HG03575 (cell line): ENCODE results near the gene INSIG1.

Experiments used
- ATAC-seq: cut with Tn5 transposase; IDR thresholded peaks from one replicate; pipeline ENCODE4 v1.9.1; 2021; ENCODE audit not compliant: unreplicated experiment, insufficient number of reproducible peaks, low FRiP score; ENCODE audit errors: extremely low read depth

Gene INSIG1

DNA sequence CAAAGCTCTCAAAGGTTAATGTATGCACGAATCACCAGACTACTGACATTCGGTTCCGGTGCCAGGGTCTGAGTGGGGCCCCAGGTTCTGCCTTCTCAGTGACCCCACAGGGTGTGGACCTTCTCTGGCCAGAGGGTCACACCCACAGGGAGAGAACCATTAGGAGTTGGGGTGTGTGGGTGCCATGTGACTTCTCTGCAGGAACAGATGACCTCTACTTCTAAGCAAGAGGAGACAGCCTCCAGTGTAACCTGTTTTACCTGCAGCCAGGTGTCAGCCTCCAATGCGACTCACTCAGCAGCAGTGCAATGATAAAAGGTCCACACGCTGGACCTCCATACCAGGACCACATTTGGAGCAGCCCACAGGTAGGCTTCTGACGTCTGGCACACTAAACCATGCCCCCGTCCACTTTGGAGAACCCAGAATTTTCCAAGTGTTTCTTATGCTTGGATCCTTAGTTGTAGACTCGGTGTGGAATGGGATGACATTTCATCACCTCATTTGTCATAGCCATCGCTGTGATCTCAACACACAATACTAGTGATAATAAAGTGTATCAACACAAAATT is 16.2 kb upstream of the INSIG1 start:
- no peak for ATAC-seq

DNA sequence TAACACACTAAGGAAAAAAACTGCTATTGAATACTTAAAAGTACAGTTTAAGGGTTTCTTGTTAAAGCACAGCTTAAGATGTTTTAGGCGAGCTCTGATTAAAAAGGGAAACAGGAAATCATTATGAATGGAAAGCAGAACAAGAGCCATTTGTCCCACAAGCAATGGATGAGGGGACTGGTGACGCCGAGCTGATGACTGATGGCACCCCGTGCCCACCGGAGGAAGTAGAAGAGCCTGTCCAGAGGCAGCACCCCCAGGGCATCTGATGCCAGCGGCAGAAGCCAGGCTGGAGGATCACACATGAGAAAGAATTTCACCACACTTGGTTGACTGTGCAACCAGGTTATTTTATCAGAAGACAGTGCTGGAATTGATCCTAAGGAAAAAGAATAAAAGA is 15.0 kb upstream of the INSIG1 start:
- ATAC-seq = no peak

DNA sequence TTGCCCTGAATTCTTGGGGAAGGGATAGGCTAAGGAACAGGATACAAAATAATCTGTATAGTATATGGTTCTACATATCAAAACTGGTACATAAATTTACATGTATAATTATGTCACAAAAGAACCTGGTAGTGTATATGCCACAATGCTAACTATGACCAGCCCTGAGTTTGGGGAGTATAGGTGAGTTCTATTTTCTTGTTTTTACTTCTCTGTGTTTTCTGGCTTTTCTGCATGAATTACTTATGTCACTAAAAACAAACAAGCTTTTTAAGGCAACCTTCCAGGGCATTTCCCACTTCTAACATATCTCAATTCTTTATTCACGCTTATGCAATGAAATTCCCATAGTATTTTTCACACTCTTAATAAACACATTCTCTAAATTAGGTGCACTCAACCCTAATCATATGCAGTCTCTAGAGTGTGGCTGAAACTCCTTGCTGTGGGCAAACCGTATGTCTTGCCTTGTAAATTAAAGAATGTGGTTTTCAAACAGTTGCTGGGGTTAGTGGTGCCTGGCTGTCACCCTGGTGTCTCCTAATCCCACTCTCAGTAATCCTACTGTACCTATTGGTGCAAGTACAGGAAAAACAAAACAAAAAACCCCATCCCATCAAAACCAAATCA is 14.0 kb upstream of the INSIG1 start:
- peak; percentile 78 for ATAC-seq

DNA sequence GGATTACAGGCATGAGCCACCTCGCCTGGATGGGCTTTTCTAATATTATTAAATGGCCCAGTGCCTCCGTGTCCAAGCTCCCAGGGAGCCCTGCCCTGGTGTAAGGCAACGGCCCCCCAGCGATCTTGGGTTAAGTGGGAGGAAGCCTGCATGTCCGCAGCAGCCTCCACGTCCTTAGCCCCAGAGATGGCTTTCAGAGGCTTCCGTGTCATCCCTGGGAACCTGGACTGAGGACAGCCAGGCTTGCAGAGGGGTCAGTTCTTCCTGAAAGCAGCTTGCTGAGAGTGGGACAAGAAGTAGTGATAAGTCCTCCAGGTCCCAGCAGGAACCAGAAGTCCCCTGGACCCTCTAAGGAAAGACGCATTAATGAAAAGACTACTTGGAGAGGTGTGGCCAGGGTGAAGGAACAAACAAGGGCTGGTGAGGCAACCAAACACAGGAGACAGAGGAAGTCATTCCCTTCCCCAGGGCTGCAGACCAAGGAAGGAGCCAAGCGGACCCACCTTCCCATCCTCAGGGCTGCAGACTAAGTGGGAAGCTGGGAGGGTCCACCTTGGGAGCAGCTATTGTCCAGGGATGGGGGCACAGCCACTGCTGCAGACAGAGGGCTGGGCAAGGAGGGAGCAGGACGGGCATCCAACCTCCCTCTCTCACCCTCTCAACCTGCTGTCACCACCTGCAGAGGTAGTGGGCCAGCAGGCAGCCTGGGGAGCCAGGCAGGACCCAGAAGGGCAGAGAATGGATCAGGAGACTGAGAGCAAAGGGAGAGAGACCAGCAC is 13.0 kb upstream of the INSIG1 start:
- ATAC-seq = no peak

DNA sequence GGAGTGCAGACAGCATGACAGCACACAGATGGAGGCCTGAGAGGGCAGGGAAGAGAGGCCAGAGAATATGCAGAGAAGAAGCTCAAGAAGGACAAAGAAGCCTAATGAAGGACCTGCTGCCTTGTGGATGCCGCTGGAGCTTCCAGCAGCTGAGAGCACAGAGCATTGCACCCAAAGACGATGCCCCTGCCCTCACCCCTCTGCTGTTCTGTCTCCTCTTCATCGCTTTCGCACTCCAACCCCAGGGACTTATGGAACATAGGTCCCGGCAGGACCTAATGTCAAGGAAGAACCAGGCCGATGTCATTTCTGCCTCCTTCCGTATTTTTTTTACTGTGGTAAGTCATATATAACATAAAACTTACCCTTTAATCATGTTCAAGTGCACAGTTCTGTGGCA is 12.3 kb upstream of the INSIG1 start:
- ATAC-seq = no peak

DNA sequence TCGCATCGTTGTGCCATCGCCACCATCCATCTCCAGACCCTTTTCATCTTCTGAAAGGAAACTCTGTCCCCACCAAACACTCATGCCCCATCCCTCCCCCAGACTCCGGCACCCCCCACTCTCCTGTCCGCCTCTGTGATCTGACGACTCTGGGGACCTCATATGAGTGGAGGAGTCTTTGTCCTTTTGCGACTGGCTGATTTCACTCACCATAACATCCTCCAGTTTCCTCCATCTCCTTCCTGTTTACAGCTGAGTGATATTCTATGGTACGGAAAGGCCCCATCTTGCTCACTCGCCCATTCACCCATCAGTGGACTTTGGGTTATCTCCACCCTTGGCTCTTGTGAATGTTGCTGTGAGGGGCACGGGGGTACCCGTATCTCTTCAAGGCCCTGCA is 11.8 kb upstream of the INSIG1 start:
- no peak for ATAC-seq

DNA sequence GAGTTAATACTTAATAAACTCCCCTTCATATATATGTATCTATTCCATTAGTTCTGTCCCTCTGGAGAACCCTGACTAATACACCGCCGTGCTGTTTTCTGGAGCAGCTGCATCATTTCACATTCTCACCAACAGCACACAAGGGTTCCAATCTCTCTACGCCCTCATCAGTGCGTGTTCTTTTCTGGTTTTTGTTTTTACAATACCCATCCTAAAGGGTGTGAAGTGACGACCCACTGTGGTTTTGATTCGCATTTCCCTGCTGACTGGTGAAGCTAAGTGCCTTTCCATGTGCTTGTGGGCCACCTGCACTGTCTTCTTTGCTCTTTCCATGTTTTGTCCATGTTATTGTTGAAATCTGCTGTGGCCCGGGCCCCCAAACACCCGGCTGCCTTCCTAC is 11.0 kb upstream of the INSIG1 start:
- ATAC-seq = no peak

DNA sequence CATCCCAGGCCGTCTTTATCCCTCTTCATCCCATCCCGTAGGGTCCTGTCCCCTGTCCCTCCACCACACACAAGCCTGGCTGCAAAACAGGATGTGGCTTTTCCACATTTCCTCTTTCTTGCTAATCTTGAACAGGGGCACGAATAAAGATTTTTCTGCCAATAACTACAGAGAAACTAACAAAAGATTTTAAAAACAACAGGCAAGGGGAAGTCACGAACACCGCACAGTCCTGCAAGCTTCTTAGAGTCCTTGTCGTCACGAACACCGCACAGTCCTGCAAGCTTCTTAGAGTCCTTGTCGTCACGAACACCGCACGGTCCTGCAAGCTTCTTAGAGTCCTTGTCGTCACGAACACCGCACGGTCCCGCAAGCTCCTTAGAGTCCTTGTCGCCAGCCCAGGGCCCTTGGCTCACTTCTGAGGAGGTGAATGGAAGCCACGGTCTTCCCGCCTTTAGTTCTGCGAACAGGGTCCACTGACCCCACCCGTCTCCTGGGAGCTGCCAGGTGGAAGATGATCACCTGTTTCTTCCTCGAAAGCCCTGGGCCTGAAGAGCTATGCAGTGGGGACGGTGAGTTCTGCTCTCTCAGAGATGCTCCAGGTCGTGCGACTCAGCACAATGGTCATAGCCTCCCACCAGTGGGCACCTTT is 10.3 kb upstream of the INSIG1 start:
- no peak for ATAC-seq

DNA sequence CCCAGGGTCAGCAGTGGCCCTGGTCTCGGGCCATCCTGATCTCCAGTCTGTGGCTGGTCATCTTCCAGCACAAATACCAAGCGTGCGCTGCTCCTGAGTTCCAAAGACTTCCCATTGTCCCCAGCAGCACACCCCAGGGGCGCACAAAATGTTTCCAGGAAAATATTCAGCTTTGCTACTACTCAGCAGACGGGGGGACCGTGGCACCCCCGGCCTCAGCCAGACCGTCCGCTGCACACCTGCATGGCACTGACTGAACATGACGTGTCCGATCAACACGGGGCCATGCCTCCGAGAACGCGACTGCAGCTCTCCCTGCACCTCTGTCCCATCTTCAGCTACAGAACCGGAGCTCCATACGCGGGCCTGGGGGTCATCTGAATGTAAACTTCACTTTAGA is 9.6 kb upstream of the INSIG1 start:
- no peak for ATAC-seq

DNA sequence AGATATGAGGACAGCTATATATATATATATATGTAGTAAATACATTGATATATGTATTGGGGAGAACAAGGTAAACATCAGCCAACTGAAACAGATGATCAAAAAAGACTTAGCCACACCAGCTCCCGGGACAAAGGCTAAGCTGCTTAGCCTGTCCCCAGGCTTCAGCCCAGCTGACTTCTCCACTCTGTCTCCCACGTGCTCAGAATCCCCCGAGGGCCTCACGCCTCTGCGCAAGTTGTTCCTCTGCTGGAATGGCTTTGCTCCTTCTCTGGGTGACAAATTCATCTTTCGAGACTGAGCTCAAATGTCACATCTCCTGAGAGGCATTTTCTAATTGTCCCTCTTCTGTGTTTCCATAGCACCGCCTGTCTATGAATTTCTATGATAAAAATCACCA is 8.6 kb upstream of the INSIG1 start:
- no peak for ATAC-seq

DNA sequence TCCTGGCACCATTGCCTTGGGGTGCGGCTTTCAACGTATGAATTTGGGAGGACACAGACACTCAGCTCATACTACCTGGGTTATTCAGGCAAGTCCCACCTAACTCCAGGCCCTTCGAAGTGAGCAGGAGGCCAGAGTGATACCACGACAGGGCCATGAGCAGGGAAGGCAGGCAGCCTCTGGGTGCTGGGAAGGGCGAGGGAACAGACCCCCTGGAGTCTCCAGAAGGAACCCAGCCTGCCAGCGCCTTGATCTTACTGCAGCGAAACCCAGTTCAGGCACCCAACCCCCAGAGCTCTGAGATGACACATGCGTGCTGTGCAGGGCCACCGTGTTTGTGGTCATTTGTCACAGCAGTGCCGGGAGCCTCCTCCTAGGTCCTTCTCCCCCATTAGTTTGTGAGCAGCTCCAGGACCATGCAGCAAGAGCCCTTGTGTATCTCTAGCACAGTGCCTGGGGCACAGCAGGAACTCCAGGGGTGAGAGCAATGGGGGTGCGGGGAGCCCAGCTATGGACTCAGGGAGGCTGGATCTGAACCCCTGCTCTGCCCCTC is 7.7 kb upstream of the INSIG1 start:
- no peak for ATAC-seq

DNA sequence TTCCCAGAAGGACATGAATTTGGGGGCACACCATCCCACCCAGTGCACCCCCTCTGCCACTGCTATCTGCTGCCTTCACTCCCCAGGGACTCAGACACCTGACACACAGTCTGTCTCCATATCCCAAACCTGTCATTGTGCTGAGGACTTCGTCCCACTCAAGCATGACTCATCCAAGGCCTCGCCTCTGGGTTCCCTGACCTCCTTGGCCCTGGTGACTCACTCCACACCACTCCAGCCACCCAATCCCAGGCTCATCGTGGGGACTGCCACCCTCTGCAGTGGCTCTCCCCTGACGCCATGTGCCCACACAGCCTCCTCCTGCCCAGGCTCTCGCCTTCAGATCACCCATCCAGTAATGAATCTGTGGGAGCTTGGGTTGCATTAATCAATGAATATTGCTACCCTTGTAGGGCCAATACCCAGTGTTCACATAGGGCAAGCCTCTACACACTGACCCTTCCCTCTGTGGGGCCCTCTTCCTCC is 6.6 kb upstream of the INSIG1 start:
- ATAC-seq = no peak

DNA sequence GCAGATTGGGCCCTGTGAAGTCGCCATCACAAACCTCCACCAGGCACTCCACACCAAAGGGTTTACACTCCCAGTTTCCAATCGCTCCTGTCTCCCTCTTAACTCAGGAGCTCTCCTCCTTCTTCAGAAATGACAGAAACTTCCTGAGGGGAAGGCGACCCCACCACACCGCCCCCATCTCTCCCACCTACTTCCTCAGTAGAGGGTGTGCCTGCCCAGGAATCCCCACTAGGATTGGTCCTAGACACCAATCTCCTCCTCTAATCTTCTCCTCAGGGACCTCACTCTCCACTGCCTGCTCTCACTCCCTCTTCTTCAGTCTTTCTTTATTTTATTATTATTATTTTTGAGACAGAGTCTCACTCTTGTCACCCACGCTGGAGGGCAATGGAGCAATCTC is 5.9 kb upstream of the INSIG1 start:
- no peak for ATAC-seq

DNA sequence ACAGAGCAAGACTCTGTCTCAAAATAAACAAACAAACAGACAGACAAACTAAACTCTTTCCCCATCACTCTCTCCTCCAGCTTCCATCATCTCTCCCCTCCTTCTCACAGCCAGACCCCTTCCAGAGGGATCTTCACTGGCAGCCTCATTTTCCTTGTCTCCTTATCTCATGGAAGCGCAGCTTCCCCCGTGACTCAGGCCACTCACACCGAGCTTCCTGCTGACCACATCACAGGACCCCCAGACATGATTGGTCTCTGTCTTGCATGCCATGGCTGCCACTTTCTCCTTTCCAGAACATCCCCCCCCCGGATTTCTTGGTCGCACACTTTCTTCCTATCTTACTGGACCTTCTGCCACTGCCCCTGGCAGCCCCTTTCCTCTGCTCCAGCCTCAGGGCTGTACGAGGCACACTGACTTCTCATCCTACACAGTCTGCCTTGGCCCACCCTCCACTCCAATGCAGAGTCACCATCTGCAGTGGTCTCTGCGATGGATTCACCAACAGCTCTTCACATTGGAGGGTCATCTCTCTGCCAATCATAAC is 4.9 kb upstream of the INSIG1 start:
- ATAC-seq = no peak

DNA sequence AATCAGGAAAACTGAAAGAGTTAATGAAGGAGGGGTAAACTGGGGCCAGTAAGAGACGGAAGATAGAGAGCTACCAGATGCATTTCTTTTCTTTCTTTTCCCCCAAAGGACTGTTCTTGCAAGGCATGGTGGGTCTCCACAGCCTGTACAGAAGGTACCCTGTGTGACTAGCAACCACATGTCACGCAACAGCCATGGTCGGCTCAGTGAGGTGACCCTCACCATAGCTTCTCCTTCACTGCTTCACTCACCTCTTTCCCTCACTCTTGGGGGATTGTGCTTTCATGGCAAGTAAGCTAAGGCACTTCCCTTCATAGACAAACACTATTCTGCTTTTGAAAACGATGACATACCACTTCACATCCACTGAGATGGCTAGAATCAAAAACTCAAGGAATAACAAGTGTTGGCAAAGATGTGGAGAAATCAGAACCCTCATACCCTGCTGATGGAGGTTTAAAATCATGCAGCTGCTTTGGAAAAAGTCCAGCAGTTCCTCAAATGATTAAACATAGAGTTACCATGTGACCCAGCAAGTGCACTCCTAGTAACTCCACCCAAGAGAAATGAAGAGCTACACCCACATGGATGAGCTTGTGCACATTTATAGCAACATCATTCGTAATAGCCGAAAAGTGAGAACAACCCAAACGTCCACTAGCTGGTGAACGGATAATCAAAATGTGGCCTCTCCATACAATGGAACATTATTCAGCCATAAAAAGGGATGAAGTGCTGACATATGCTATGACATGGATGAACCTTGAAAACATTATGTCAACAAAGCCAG is 3.8 kb upstream of the INSIG1 start:
- ATAC-seq = no peak

DNA sequence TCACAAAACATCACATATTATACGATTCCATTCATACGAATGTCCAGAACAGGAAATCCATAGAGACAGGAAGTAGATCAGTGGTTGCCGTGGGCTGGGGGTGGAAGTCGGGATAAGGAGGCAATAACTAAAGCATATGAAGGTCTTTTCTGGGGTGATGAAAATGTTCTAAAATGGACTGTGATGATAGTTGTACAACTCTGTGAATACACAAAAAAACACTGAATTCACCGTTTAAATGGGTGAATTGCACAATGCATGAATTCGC is 3.2 kb upstream of the INSIG1 start:
- ATAC-seq = no peak

DNA sequence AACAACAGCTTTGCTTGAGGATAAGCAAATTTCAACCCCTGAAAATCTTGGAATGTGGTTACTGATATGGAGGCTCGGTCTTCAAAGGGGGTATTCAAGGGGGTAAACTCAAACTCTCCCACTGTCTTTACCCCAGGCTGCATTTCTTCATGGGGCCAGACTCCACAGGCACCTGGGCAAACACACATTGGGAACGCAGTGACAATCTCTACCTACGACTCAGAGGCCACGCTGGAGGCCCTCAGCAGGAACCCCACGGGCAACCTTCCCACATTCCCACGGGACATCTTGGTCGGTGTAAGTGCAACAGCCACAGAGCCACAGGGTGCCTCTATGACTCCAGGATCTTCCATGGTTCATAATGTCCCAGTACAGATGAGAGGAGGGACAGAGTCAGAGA is 2.2 kb upstream of the INSIG1 start:
- ATAC-seq = no peak

DNA sequence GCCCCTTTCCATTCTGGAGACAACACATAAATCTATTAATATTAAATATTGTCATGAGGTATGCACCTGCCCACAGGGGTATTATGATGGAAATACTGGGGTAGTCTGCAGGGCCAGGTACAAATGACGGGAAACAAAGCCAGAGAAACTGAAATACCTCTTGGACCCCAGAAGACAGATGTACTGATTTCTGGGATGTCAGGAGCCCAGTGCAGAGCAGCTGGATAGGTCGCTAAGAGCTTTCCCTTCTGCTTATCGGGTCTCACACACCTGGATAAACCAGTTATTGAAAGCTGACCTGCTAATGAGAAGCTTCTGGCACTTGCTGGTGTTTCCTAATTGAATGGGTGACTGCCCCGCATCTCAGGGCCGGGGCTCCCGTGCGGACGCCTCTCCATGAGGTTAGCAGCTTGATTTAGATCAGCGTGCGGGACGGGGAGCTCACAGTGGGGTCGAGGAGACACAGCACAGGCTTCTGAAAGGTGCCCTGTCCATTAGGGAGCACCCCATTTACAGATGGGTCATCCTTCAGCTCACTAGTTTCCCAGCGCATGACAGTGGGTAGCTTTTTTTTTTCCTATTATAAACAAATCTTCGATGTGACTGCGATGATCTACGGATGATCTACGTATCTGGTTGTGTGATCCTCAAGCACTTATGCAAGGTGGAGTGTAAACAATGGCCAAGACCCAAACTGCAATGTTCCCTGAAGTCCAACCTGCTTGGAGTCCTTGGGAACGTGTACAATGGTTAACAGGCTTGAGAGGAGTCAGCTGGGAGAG is 1.5 kb upstream of the INSIG1 start:
- no peak for ATAC-seq
